H1 (cell line): ENCODE results near the gene VIPAS39. TPM values are rescaled to one million over a fixed set of nuclear protein-coding genes. Genes with fewer than 3 reads are reported as not detected.

Source experiments
- CTCF ChIA-PET: fragments of 300-600 bp; sonication (Branson Sonifier 250); formaldehyde crosslinking; loops from one replicate; lab custom pipeline; 2021; ENCODE audit not compliant: partially characterized antibody; lab: Charles Lee
- POLR2A ChIA-PET: fragments of 300-600 bp; sonication (Branson Sonifier 250); formaldehyde crosslinking; loops from one replicate; lab custom pipeline; 2021; ENCODE audit warnings: inconsistent platforms; ENCODE audit not compliant: partially characterized antibody; lab: Charles Lee
- DNase-seq, 2 experiments: peaks; one replicate each; pipeline versions ENCODE4 v3.0.0 to v3.0.0-alpha.2; 2010 to 2022; ENCODE audit warnings: low spot score in 2 of 2, low read depth in 1 of 2, mixed read lengths in 1 of 2
- FAIRE-seq: peaks from 2 replicates; lab custom pipeline; 2011; peaks lifted over from hg19 to GRCh38; lab: Jason Lieb, UNC
- H2AFZ ChIP-seq: 2 replicates; pipeline ENCODE4 v1.8.1; 2012; ENCODE audit warnings: low read length, inconsistent platforms
- H2AK5ac ChIP-seq: 2 replicates; pipeline ENCODE4 v1.6.1; 2013; ENCODE audit warnings: low read depth, low read length
- H2BK120ac ChIP-seq: replicated peaks from 2 replicates; pipeline ENCODE3; 2013; ENCODE audit warnings: low read depth, low read length, inconsistent platforms
- H2BK12ac ChIP-seq: 2 replicates; pipeline ENCODE4 v1.6.1; 2013; ENCODE audit warnings: low read depth, low read length
- H2BK15ac ChIP-seq: 2 replicates; pipeline ENCODE4 v1.6.1; 2013; ENCODE audit warnings: low read length
- H2BK20ac ChIP-seq: 2 replicates; pipeline ENCODE4 v1.6.1; 2013; ENCODE audit warnings: low read length
- H2BK5ac ChIP-seq: 2 replicates; pipeline ENCODE4 v1.6.1; 2013; ENCODE audit warnings: low read depth, low read length
- H3K14ac ChIP-seq: 2 replicates; pipeline ENCODE4 v1.6.1; 2013; ENCODE audit warnings: inconsistent platforms; ENCODE audit not compliant: insufficient read length
- H3K18ac ChIP-seq: 2 replicates; pipeline ENCODE4 v1.6.1; 2013; ENCODE audit warnings: low read length; ENCODE audit errors: extremely low read depth
- H3K23ac ChIP-seq: 2 replicates; pipeline ENCODE4 v1.6.1; 2013; ENCODE audit warnings: inconsistent platforms; ENCODE audit not compliant: insufficient read length
- H3K23me2 ChIP-seq: 2 replicates; pipeline ENCODE4 v1.6.1; 2013; ENCODE audit warnings: low read depth, low read length
- H3K27ac ChIP-seq: 2 replicates; pipeline ENCODE4 v1.6.1; 2011; ENCODE audit warnings: low read depth, low read length, inconsistent platforms
- H3K27me3 ChIP-seq, 4 experiments: replicated peaks in 1 of 4; 1 replicate in 1 of 4; 2 replicates in 3 of 4; pipeline versions ENCODE4 v1.6.1 to v1.8.1; 2011 to 2013; ENCODE audit warnings: low read length in 3 of 4, mild to moderate bottlenecking in 3 of 4, inconsistent platforms in 2 of 4, mixed read lengths in 2 of 4, moderate library complexity in 1 of 4; ENCODE audit not compliant: control insufficient read depth in 3 of 4, insufficient read depth in 3 of 4; ENCODE audit errors: extremely low read depth in 1 of 4
- H3K36me3 ChIP-seq, 4 experiments: 2 replicates each; pipeline versions ENCODE4 v1.6.1 to v1.8.1; 2011 to 2013; ENCODE audit warnings: mild to moderate bottlenecking in 4 of 4, low read length in 3 of 4, moderate library complexity in 2 of 4, control low read depth in 1 of 4, inconsistent platforms in 1 of 4; ENCODE audit not compliant: insufficient read depth in 4 of 4, control insufficient read depth in 2 of 4
- H3K4ac ChIP-seq: replicated peaks from 2 replicates; pipeline ENCODE3; 2013; ENCODE audit warnings: low read length, low read depth, mixed read lengths, inconsistent platforms; ENCODE audit not compliant: insufficient read length
- H3K4me1 ChIP-seq, 4 experiments: replicated peaks in 1 of 4; 1 replicate in 1 of 4; 2 replicates in 3 of 4; pipeline versions ENCODE4 v1.6.1 to v1.8.1; 2011 to 2013; ENCODE audit warnings: low read length in 3 of 4, inconsistent platforms in 2 of 4, mixed read lengths in 1 of 4; ENCODE audit not compliant: insufficient read depth in 4 of 4, control insufficient read depth in 3 of 4
- H3K4me2 ChIP-seq, 2 experiments: 2 replicates each; pipeline versions ENCODE4 v1.6.1 to v1.8.1; 2011 to 2013; ENCODE audit warnings: low read depth in 2 of 2, low read length in 2 of 2, control low read depth in 1 of 2, inconsistent platforms in 1 of 2, mild to moderate bottlenecking in 1 of 2; ENCODE audit not compliant: insufficient read depth in 1 of 2
- H3K4me3 ChIP-seq, 4 experiments: fragments of 200-600, 300-600 bp in 1 of 4; sonication (generic), shearing (Covaris generic), sonication (Bioruptor Twin) in 1 of 4; 2 replicates each; pipeline versions ENCODE4 v1.5.1 to v1.8.1; 2011 to 2016; ENCODE audit warnings: low read length in 4 of 4, low read depth in 3 of 4, control low read depth in 2 of 4, inconsistent platforms in 2 of 4, mild to moderate bottlenecking in 2 of 4, mixed read lengths in 1 of 4, moderate library complexity in 1 of 4; ENCODE audit not compliant: insufficient read depth in 2 of 4; ENCODE audit errors: extremely low read depth in 1 of 4
- H3K56ac ChIP-seq: replicated peaks from 2 replicates; pipeline ENCODE3; 2013; ENCODE audit warnings: low read depth, mild to moderate bottlenecking, mixed read lengths, low read length, inconsistent platforms; ENCODE audit not compliant: insufficient read length
- H3K79me1 ChIP-seq: 2 replicates; pipeline ENCODE4 v1.6.1; 2013; ENCODE audit warnings: low read depth, low read length, control low read depth
- H3K79me2 ChIP-seq, 2 experiments: 2 replicates each; pipeline versions ENCODE4 v1.6.1 to v1.8.1; 2012 to 2013; ENCODE audit warnings: low read length in 2 of 2, mild to moderate bottlenecking in 2 of 2, inconsistent platforms in 1 of 2; ENCODE audit not compliant: insufficient read depth in 2 of 2, control insufficient read depth in 1 of 2
- H3K9ac ChIP-seq, 4 experiments: replicated peaks in 1 of 4; 1 replicate in 1 of 4; 2 replicates in 3 of 4; pipeline versions ENCODE4 v1.6.1 to v1.8.1; 2011 to 2013; ENCODE audit warnings: low read depth in 3 of 4, low read length in 3 of 4, control low read depth in 2 of 4, mild to moderate bottlenecking in 2 of 4, moderate library complexity in 2 of 4, inconsistent platforms in 1 of 4; ENCODE audit errors: extremely low read depth in 1 of 4
- H3K9me3 ChIP-seq, 2 experiments: 2 replicates each; pipeline versions ENCODE4 v1.6.1 to v1.8.1; 2012 to 2013; ENCODE audit warnings: mild to moderate bottlenecking in 2 of 2, moderate library complexity in 2 of 2, control low read depth in 1 of 2, inconsistent platforms in 1 of 2, low read depth in 1 of 2, low read length in 1 of 2, mixed read lengths in 1 of 2; ENCODE audit not compliant: insufficient read depth in 2 of 2
- H4K20me1 ChIP-seq, 2 experiments: replicated peaks in 1 of 2; 2 replicates each; pipeline versions ENCODE3 to v1.8.1; 2011 to 2013; ENCODE audit warnings: inconsistent platforms in 2 of 2, low read length in 2 of 2, mild to moderate bottlenecking in 1 of 2; ENCODE audit not compliant: insufficient read depth in 2 of 2, control insufficient read depth in 1 of 2
- H4K5ac ChIP-seq: 2 replicates; pipeline ENCODE4 v1.6.1; 2013; ENCODE audit warnings: low read length, low read depth, mixed read lengths, inconsistent platforms; ENCODE audit not compliant: insufficient read length
- H4K8ac ChIP-seq: 2 replicates; pipeline ENCODE4 v1.8.0; 2013; ENCODE audit warnings: mild to moderate bottlenecking, moderate library complexity, low read length, inconsistent platforms; ENCODE audit not compliant: insufficient read depth; ENCODE audit errors: extremely low read depth
- H4K91ac ChIP-seq: replicated peaks from 2 replicates; pipeline ENCODE3; 2013; ENCODE audit warnings: low read length, mixed read lengths, inconsistent platforms; ENCODE audit not compliant: insufficient read length
- KDM5A ChIP-seq: fragments of 200-600 bp; IDR thresholded peaks from 2 replicates; pipeline ENCODE4 v1.7.1; 2012; ENCODE audit warnings: mild to moderate bottlenecking, low read length, inconsistent platforms, mixed read lengths
- RFX5 ChIP-seq: IDR thresholded peaks from 2 replicates; pipeline ENCODE4 v1.6.1; 2011; ENCODE audit warnings: low read depth, low read length, improper control_type of control experiment, borderline replicate concordance
- TAF7 ChIP-seq: optimal IDR thresholded peaks from 2 replicates; pipeline ENCODE3; 2011; ENCODE audit warnings: low read depth, mild to moderate bottlenecking, inconsistent platforms, low read length, moderate library complexity, borderline replicate concordance
- whole genome bisulfite sequencing, 2 experiments: shearing (Covaris generic) in 1 of 2; methylation state at CpG; one replicate each; pipeline versions ENCODE4 v1.1.6 to v1.1.7; 2013 to 2015; ENCODE audit warnings: low lambda C conversion rate in 2 of 2, mixed read lengths in 2 of 2, inconsistent platforms in 1 of 2, low coverage in 1 of 2, missing lambda C conversion rate in 1 of 2; ENCODE audit not compliant: insufficient replicate concordance in 2 of 2, insufficient coverage in 1 of 2, insufficient read length in 1 of 2; ENCODE audit errors: extremely low coverage in 1 of 2, missing lambda C conversion rate in 1 of 2; 5-methylcytosine and 5-hydroxymethylcytosine counted together
- polyA plus RNA-seq, 7 experiments: library from polyadenylated mRNA; depleted of rRNA in 3 of 7; stranded (reverse) in 5 of 7; unstranded in 2 of 7; fragments of >200 nt in 5 of 7; fragments of 200-250 nt in 2 of 7; gene quantifications; 1 replicate in 5 of 7; 2 replicates in 1 of 7; 4 replicates in 1 of 7; pipeline versions ENCODE4 v1.2.1 to v1.2.3, GENCODE V29; 2011 to 2013; ENCODE audit warnings: missing spikeins in 2 of 7, mixed read lengths in 2 of 7
- total RNA-seq: library from RNA; stranded (reverse); fragmentation: NEBNext Ultra II Directional; extraction: Animal tissue kit (Norgen Biotek cat#: 25700); gene quantifications from 2 replicates; pipeline ENCODE4 v1.2.1, GENCODE V29; 2021

The VIPAS39 gene
- total and polyA plus RNA-seq, 2 of the 8 experiments (the other 6 are each of a cell fraction or from before 2014, with no cell fraction given): 19.6 to 20.6 TPM

GRCh38 chr14:77438596-77438995 lies 18.8 kb downstream of the VIPAS39 start:
- POLR2A ChIA-PET: interaction anchor here (1.1 kb wide), 1 partner anchor 19 kb away, joined by 3 read pairs; the partner anchor contains the start of genes AHSA1 and VIPAS39
- no peak for FAIRE-seq
- H3K23ac ChIP-seq: no peak overlapping the region

More at GRCh38 chr14:77438596-77438995, 18.8 kb downstream of the VIPAS39 start:
- H3K23me2 ChIP-seq: no peaks in the 10 kb centered on the region
- H3K79me1 ChIP-seq: no peaks in the 10 kb centered on the region
- DNase-seq: no peak
- H3K79me2 ChIP-seq: no peaks in the 10 kb centered on the region
- no peaks in the 10 kb centered on the region for H3K4me1 ChIP-seq
- no peaks in the 10 kb centered on the region for H3K9me3 ChIP-seq
- no peak overlapping the region for H3K14ac ChIP-seq
- H3K56ac ChIP-seq: no peak overlapping the region
- H3K4ac ChIP-seq: no peak overlapping the region
- no peak overlapping the region for H3K4me3 ChIP-seq
- H2AK5ac ChIP-seq: no peak overlapping the region
- TF ChIP-seq KDM5A (no peak), RFX5 (no peak), TAF7 (no peak)
- TF ChIP-seq, all 59 proteins: peak for 0
- Histone ChIP-seq H3K27ac (no peak overlapping the region), H4K91ac (no peak overlapping the region), H3K4me2 (no peak overlapping the region), H3K27me3 (no peaks in the 10 kb centered on the region), H2BK20ac (no peak overlapping the region), H2BK12ac (no peak overlapping the region), H3K9ac (no peak overlapping the region), H3K18ac (no peak overlapping the region), H4K5ac (no peak overlapping the region), H4K20me1 (peaks cover 0 to 2% of the 10 kb centered on the region in 2 experiments), H2BK15ac (no peak overlapping the region), H2AFZ (no peak overlapping the region), H3K36me3 (peaks cover 3 to 31% (median 22%) of the 10 kb centered on the region in 4 experiments; a peak in 6 of 8 replicates), H2BK120ac (no peak overlapping the region), H2BK5ac (no peak overlapping the region), H4K8ac (no peak overlapping the region)
- 91% methylated on average over 1 of the region's 1 CpG; no CpG with 5 or more reads in 1 of the 2 experiments for WGBS, 2 experiments
- CTCF ChIA-PET: interaction anchor here (0.9 to 1.5 kb wide), 3 partner anchors 21 to 329 kb away, joined by 3 to 6 read pairs (median 5); no protein-coding TSS in a partner anchor
